IPS-20b (cell line): Measurements from ENCODE around the gene TMEM43.
"Not testable (repeated sequence)": the region's sequence is repeated elsewhere in the genome, so short reads cannot be mapped to it uniquely, and the experiment has no call there.

Experiments
- H3K27ac ChIP-seq: one replicate; pipeline ENCODE4 v1.5.1; 2013; ENCODE audit warnings: low read length
- H3K27me3 ChIP-seq: 2 replicates; pipeline ENCODE4 v1.6.1; 2013; ENCODE audit warnings: mild to moderate bottlenecking, low read length, inconsistent platforms; ENCODE audit not compliant: insufficient read depth
- H3K36me3 ChIP-seq: 2 replicates; pipeline ENCODE4 v1.6.1; 2013; ENCODE audit warnings: low read depth, mild to moderate bottlenecking, inconsistent platforms, low read length, moderate library complexity; ENCODE audit not compliant: insufficient read depth
- H3K4me1 ChIP-seq: 2 replicates; pipeline ENCODE4 v1.6.1; 2013; ENCODE audit warnings: mild to moderate bottlenecking, control low read depth, inconsistent platforms, low read length, moderate library complexity; ENCODE audit not compliant: insufficient read depth
- H3K4me3 ChIP-seq: 2 replicates; pipeline ENCODE4 v1.5.1; 2013; ENCODE audit warnings: mild to moderate bottlenecking, low read length, inconsistent platforms
- H3K9ac ChIP-seq: 2 replicates; pipeline ENCODE4 v1.6.1; 2013; ENCODE audit warnings: low read depth, mild to moderate bottlenecking, inconsistent platforms, low read length, moderate library complexity
- H3K9me3 ChIP-seq: 2 replicates; pipeline ENCODE4 v1.6.1; 2013; ENCODE audit warnings: mild to moderate bottlenecking, low read depth, low read length, inconsistent platforms; ENCODE audit not compliant: insufficient read depth

TMEM43 gene

DNA sequence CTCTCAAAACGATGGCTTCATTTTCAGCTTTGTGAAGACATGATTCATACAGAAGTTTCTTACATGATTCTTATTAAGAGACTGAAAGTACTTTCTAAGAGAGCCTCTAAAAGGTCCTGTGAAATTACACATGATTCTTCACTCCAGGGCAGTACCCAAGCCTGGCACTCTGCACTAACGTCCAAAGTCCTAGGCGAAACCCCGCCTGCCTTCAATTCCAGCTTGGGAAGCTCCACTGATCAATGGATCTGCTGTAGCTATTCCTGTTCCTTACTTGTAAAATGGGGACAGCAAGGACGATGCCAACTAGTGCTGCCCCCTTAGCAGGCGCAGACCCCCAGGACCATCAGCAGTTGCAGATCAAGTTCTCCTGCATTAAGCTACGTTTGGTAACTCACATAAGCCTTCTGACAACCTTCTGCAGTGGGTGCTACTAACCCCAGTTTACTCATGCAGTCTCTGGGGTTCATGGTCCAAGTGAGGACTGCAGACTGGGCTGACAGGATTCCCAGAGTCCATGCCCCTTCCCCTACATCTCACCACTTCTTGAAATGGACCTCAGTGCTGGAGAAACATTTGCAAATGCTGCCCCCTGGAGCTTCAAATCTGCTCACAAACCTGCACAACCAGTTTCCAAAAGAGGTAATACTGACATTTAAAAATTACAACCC is 10.8 kb upstream of the TMEM43 start:
- no peaks in the 10 kb centered on the region for H3K4me1 ChIP-seq
- H3K27ac ChIP-seq: no peak overlapping the region
- H3K9ac ChIP-seq: no peak overlapping the region
- no peaks in the 10 kb centered on the region for H3K9me3 ChIP-seq
- no peak overlapping the region for H3K4me3 ChIP-seq
- peaks cover 58% of the 10 kb centered on the region for H3K36me3 ChIP-seq
- no peaks in the 10 kb centered on the region for H3K27me3 ChIP-seq

DNA sequence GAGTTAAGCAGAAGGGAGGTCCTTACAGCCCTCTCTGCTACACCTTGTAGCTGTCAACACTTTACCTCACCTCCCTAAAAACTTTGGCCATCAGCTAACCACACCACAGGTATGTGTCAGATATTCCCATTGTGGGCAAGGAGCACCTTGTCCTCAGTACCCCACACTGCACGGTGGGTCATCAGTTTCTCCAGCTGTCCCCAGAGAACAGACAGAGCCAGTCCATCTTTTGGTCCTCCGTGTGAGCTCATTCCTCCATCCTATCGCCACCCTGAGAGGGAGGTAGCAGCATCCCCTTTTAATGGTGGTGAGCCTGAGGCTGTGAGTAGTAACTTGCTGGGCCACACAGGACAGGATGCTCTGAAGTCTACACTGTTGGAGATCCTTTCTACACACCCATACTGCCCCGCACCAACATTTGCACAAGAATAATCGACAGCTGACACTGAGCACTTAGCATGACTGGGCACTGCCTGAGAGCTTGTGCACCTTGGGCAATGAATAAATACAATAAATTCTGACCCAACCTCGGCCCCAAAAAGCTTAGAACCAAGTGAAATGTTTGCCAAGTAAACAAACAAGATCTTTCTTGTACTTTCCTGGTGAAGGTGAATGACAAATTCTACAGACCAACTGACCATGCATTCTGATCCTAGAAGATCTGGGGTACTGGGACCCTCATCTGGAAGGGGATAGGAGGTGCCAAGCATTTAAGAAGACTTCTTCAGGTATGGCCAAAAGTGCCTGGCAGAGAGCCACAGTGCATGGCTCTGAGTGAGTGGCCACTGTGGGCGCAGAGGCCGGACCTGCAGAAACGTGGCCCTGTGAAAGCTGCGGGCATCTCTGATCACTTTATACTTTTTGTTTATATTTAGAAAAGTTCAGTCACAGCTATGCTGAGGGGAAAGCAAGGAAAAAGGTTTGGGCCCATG is 7.1 kb upstream of the TMEM43 start:
- Histone ChIP-seq H3K9ac (no peak overlapping the region), H3K27me3 (no peaks in the 10 kb centered on the region), H3K4me3 (no peak overlapping the region), H3K36me3 (peaks cover 60% of the 10 kb centered on the region), H3K4me1 (peaks cover 15% of the 10 kb centered on the region), H3K9me3 (0 out of 2 replicates have a peak, but pooled peaks cover 3% of the 10 kb centered on the region), H3K27ac (no peak overlapping the region)

- Histone ChIP-seq H3K4me3 (no peak overlapping the region), H3K27me3 (no peaks in the 10 kb centered on the region), H3K4me1 (peaks cover 24% of the 10 kb centered on the region), H3K9me3 (0 out of 2 replicates have a peak, but pooled peaks cover 3% of the 10 kb centered on the region), H3K27ac (no peak overlapping the region), H3K36me3 (peaks cover 51% of the 10 kb centered on the region), H3K9ac (no peak overlapping the region; the same call in 1 of the 2 replicates)
These were observed 6.2 kb upstream of the TMEM43 start for GRCh38 chr3:14118400-14119381.

- H3K27ac ChIP-seq: no peak overlapping the region
- H3K9ac ChIP-seq: no peak overlapping the region
These were observed 5.2 kb upstream of the TMEM43 start for GRCh38 chr3:14119651-14120050.

DNA sequence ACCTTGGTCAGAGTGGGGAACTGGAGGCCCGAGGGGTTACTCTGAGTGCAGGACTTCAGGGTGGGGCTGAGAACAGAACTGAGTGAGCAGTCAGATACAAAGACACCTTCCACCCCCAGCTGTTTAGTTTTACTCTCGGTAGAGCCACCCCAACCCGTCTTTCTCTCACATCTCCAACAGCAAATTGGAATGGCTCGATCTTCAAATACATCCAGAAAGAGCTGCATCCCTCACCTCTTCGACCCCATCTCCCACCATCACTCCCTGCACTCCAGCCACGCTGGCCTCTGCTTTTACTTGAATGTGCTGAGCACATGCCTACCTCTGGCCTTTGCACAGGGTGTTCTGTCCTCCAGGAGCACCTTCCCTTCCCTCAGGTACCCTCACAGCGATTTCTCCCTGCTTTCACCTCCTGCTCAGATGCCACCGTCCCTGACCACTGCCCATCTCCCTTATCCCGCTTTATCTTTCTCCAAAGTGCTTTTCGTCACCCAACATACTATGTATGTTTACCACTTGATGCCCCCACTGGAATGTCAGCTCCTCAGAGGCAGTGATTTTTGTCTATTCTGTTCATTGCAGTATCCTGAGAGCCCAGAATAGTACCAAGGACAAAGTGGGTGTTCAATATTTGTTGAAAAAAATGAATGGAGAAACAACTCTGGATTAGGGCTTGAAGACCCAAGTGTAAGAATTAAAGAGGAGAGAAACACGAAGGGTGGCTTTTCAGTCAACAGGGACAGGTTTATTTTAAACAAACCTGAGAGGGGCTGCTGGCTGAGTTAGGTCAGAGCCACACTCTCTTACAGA is 4.5 kb upstream of the TMEM43 start:
- H3K27me3 ChIP-seq: no peaks in the 10 kb centered on the region
- H3K9ac ChIP-seq: no peak overlapping the region
- peaks cover 35% of the 10 kb centered on the region for H3K36me3 ChIP-seq
- H3K4me3 ChIP-seq: no peak overlapping the region
- H3K4me1 ChIP-seq: peaks cover 24% of the 10 kb centered on the region
- 0 out of 2 replicates have a peak, but pooled peaks cover 3% of the 10 kb centered on the region for H3K9me3 ChIP-seq
- H3K27ac ChIP-seq: no peak overlapping the region

More at GRCh38 chr3:14119651-14120050, 5.2 kb upstream of the TMEM43 start:
- H3K27me3 ChIP-seq: no peaks in the 10 kb centered on the region
- no peak overlapping the region for H3K4me3 ChIP-seq
- peaks cover 41% of the 10 kb centered on the region for H3K36me3 ChIP-seq
- peaks cover 24% of the 10 kb centered on the region for H3K4me1 ChIP-seq
- H3K9me3 ChIP-seq: 0 out of 2 replicates have a peak, but pooled peaks cover 3% of the 10 kb centered on the region

DNA sequence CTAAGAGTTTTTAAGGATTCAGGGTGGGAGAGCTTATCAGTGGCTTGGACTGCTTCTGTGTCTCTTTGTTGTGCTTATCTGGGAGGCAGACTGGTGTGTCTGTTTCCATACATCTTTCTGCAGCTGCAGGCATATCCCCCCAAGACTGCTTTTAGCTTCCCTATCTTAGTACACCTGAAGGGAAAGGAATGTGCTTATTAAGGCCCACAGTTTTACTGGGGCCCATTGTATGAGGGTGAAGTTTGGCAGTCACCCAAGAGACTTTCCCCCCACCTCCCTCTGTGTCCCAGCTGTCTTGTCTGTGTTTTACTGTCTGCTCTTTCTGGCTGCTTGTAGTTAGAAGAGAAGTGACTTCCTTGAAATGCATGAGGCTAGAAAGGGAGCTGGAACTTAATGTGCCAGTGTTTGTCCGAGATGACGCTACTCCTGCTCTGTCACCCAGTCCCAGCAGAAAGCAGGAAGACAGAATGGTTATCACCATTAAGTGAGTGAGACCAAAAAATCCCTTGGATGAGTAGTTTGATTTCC is 3.9 kb upstream of the TMEM43 start:
- not testable (repeated sequence) for H3K9me3 ChIP-seq, H3K27me3 ChIP-seq, H3K27ac ChIP-seq, H3K9ac ChIP-seq
- Histone ChIP-seq H3K4me1 (peaks cover 25% of the 10 kb centered on the region), H3K36me3 (peaks cover 28% of the 10 kb centered on the region), H3K4me3 (peak overlapping the region; percentile 30)

- peak overlapping the region; percentile 89 for H3K4me3 ChIP-seq
These were observed 3.0 kb upstream of the TMEM43 start for GRCh38 chr3:14121859-14122258.

GRCh38 chr3:14122301-14122700 is 2.6 kb upstream of the TMEM43 start:
- peaks cover 23% of the 10 kb centered on the region for H3K36me3 ChIP-seq
- H3K27me3 ChIP-seq: no peaks in the 10 kb centered on the region
- H3K9ac ChIP-seq: 0 out of 2 replicates have a peak overlapping the region, but pooled peaks have one; percentile 6
- H3K4me1 ChIP-seq: peaks cover 28% of the 10 kb centered on the region
- no peak overlapping the region for H3K27ac ChIP-seq
- H3K4me3 ChIP-seq: peak overlapping the region; percentile 89
- H3K9me3 ChIP-seq: 0 out of 2 replicates have a peak, but pooled peaks cover 3% of the 10 kb centered on the region

More at GRCh38 chr3:14121859-14122258, 3.0 kb upstream of the TMEM43 start:
- Histone ChIP-seq H3K27ac (no peak overlapping the region), H3K4me1 (peaks cover 28% of the 10 kb centered on the region), H3K9me3 (0 out of 2 replicates have a peak, but pooled peaks cover 3% of the 10 kb centered on the region), H3K9ac (0 out of 2 replicates have a peak overlapping the region, but pooled peaks have one; percentile 6), H3K36me3 (peaks cover 22% of the 10 kb centered on the region; the same call in 1 of the 2 replicates), H3K27me3 (no peaks in the 10 kb centered on the region)

DNA sequence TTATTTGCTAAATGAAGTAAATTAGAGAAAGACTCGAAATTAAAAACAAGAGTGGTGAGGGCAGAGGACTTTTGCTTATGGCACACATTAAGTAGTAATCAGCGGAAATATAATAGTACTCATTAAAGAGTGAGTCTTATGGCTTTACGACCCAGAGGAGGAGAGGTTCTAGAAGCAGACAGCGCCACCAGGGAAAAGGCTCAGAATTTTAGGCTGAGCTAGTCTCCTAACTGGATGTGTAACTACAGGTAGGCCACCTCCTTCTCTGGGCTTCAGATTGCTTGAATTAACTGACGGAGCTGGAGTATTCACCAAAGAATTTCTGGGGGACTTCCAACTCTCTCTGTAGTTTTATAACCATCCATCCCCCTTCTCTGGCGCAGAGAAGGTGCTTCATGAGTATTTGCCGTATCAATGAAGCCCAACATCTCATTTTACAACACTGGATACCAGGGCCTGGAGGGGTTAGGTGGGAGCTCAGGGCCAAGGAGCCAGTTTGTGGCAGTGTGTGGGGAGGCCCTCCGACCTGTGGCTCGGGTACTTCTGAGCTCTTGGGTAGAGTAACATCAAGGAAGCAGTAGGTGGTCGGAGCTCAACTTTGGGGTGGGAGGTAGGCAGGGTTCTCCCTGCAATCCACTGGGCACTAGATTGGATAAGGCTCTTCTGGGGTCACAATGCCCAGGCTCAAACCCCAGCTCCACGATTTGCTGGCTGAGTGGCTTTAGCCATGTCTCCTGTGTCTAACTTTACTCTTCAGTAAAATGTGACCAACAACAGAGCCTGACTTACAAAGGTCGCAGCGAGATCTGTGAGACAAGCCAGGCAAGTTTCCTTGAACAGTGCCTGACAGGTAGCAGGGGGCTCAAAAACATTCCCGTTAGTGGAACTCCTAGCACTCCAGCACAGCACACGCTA is 1.3 kb upstream of the TMEM43 start:
- Histone ChIP-seq H3K36me3 (peaks cover 30% of the 10 kb centered on the region), H3K9ac (peak overlapping the region; percentile 89), H3K27ac (no peak overlapping the region), H3K27me3 (no peaks in the 10 kb centered on the region), H3K9me3 (0 out of 2 replicates have a peak, but pooled peaks cover 3% of the 10 kb centered on the region), H3K4me3 (peak overlapping the region; percentile 89), H3K4me1 (peaks cover 28% of the 10 kb centered on the region)
